GM21526 (cell line): ENCODE measurements around the gene MEI1.
"Not testable (repeated sequence)": the region's sequence is repeated elsewhere in the genome, so short reads cannot be mapped to it uniquely, and the experiment has no call there.

Experiments
- ATAC-seq: cut with Tn5 transposase; IDR thresholded peaks from one replicate; pipeline ENCODE4 v1.9.1; 2021; ENCODE audit warnings: moderate library complexity; ENCODE audit not compliant: unreplicated experiment, low FRiP score

The MEI1 gene

GRCh38 chr22:41834005-41834944 lies 135.0 kb downstream of the MEI1 start:
- ATAC-seq, result no peak

GRCh38 chr22:41835462-41835861 lies 136.2 kb downstream of the MEI1 start:
- not testable (repeated sequence) for ATAC-seq

GRCh38 chr22:41836551-41836950 lies 137.2 kb downstream of the MEI1 start:
- no peak for ATAC-seq

- ATAC-seq, result no peak
Observed at GRCh38 chr22:41838842-41839618, 139.7 kb downstream of the MEI1 start.

- ATAC-seq, result no peak
Observed at GRCh38 chr22:41840216-41840615, 140.9 kb downstream of the MEI1 start.

- no peak for ATAC-seq
Observed at GRCh38 chr22:41841085-41841712, 141.9 kb downstream of the MEI1 start.

GRCh38 chr22:41842996-41843970 lies 144.0 kb downstream of the MEI1 start:
- ATAC-seq, result no peak

GRCh38 chr22:41844036-41844435 lies 144.7 kb downstream of the MEI1 start:
- no peak for ATAC-seq

- ATAC-seq, result no peak
Observed at GRCh38 chr22:41844513-41844912, 145.2 kb downstream of the MEI1 start.

GRCh38 chr22:41845380-41846267 lies 146.3 kb downstream of the MEI1 start:
- ATAC-seq, result no peak

- ATAC-seq, result no peak
Observed at GRCh38 chr22:41846268-41846987, 147.1 kb downstream of the MEI1 start.

- ATAC-seq, result no peak
Observed at GRCh38 chr22:41847300-41847699, 148.0 kb downstream of the MEI1 start.

GRCh38 chr22:41848468-41848867 lies 149.2 kb downstream of the MEI1 start:
- no peak for ATAC-seq
